IPS DF 6.9 (cell line): ENCODE measurements around the gene ARHGAP24.

Experiments used
- DNase-seq: peaks from one replicate; pipeline ENCODE4 v3.0.0-alpha.2; 2013; ENCODE audit warnings: low read depth, low spot score
- H3K27ac ChIP-seq: one replicate; pipeline ENCODE4 v1.5.1; 2013; ENCODE audit warnings: low read length, control low read depth
- H3K27me3 ChIP-seq: 2 replicates; pipeline ENCODE4 v1.6.1; 2013; ENCODE audit warnings: mild to moderate bottlenecking, low read length; ENCODE audit not compliant: control insufficient read depth, insufficient read depth
- H3K36me3 ChIP-seq: 2 replicates; pipeline ENCODE4 v1.6.1; 2013; ENCODE audit warnings: low read length; ENCODE audit not compliant: control insufficient read depth, insufficient read depth
- H3K4me1 ChIP-seq: 2 replicates; pipeline ENCODE4 v1.6.1; 2013; ENCODE audit warnings: low read length; ENCODE audit not compliant: control insufficient read depth, insufficient read depth
- H3K4me3 ChIP-seq: 2 replicates; pipeline ENCODE4 v1.5.1; 2013; ENCODE audit warnings: mild to moderate bottlenecking, low read length
- H3K9me3 ChIP-seq: 2 replicates; pipeline ENCODE4 v1.6.1; 2013; ENCODE audit warnings: low read length, inconsistent platforms; ENCODE audit not compliant: control insufficient read depth, insufficient read depth
- WGBS: extraction: QIAGEN DNeasy Blood & Tissue Kit; methylation state at CpG from one replicate; pipeline ENCODE4 v1.1.7; 2013; ENCODE audit warnings: mixed read lengths, missing lambda C conversion rate; ENCODE audit not compliant: insufficient read length, insufficient coverage; 5-methylcytosine and 5-hydroxymethylcytosine counted together

ARHGAP24 gene

GRCh38 chr4:85696661-85697060 lies 221.7 kb downstream of the ARHGAP24 start:
- no peak overlapping the region for H3K4me3 ChIP-seq
- no peaks in the 10 kb centered on the region for H3K27me3 ChIP-seq
- H3K36me3 ChIP-seq, result no peaks in the 10 kb centered on the region
- no peak for DNase-seq
- no peaks in the 10 kb centered on the region for H3K9me3 ChIP-seq
- WGBS, result no CpG with 5 or more reads among the region's 2 CpGs
- H3K4me1 ChIP-seq, result no peaks in the 10 kb centered on the region; the same call in 1 of the 2 replicates
- H3K27ac ChIP-seq, result no peak overlapping the region

GRCh38 chr4:85697854-85698253 lies 222.9 kb downstream of the ARHGAP24 start:
- H3K27ac ChIP-seq, result no peak overlapping the region

GRCh38 chr4:85700362-85700761 lies 225.4 kb downstream of the ARHGAP24 start:
- no CpG with 5 or more reads among the region's 3 CpGs for whole genome bisulfite sequencing
- no peak for DNase-seq
- no peak overlapping the region for H3K27ac ChIP-seq
- no peak overlapping the region for H3K4me3 ChIP-seq
- H3K27me3 ChIP-seq, result no peaks in the 10 kb centered on the region
- H3K4me1 ChIP-seq, result no peaks in the 10 kb centered on the region
- H3K9me3 ChIP-seq, result no peaks in the 10 kb centered on the region
- no peaks in the 10 kb centered on the region for H3K36me3 ChIP-seq

More at GRCh38 chr4:85697854-85698253, 222.9 kb downstream of the ARHGAP24 start:
- Histone ChIP-seq H3K27me3 (no peaks in the 10 kb centered on the region), H3K4me1 (no peaks in the 10 kb centered on the region; the same call in 1 of the 2 replicates), H3K9me3 (no peaks in the 10 kb centered on the region), H3K36me3 (no peaks in the 10 kb centered on the region), H3K4me3 (no peak overlapping the region)
- no peak for DNase-seq

- WGBS, result no CpG with 5 or more reads among the region's 1 CpG
- no peaks in the 10 kb centered on the region for H3K9me3 ChIP-seq
- H3K27ac ChIP-seq, result no peak overlapping the region
- no peaks in the 10 kb centered on the region for H3K36me3 ChIP-seq
- no peaks in the 10 kb centered on the region for H3K4me1 ChIP-seq
- no peak for DNase-seq
- H3K4me3 ChIP-seq, result no peak overlapping the region
- no peaks in the 10 kb centered on the region for H3K27me3 ChIP-seq
These were observed 226.9 kb downstream of the ARHGAP24 start for GRCh38 chr4:85701861-85702321.

- no peaks in the 10 kb centered on the region for H3K27me3 ChIP-seq
- no peaks in the 10 kb centered on the region for H3K4me1 ChIP-seq
- no peaks in the 10 kb centered on the region for H3K9me3 ChIP-seq
- H3K4me3 ChIP-seq, result no peak overlapping the region
- no CpG with 5 or more reads among the region's 3 CpGs for WGBS
- no peaks in the 10 kb centered on the region for H3K36me3 ChIP-seq
- DNase-seq, result no peak
- H3K27ac ChIP-seq, result no peak overlapping the region
These were observed 228.1 kb downstream of the ARHGAP24 start for GRCh38 chr4:85703096-85703495.

- Histone ChIP-seq H3K27ac (no peak overlapping the region), H3K27me3 (no peaks in the 10 kb centered on the region), H3K9me3 (no peaks in the 10 kb centered on the region), H3K36me3 (no peaks in the 10 kb centered on the region), H3K4me1 (no peaks in the 10 kb centered on the region), H3K4me3 (no peak overlapping the region)
- no peak for DNase-seq
- WGBS, result no CpG with 5 or more reads among the region's 5 CpGs
These were observed 232.7 kb downstream of the ARHGAP24 start for GRCh38 chr4:85707611-85708010.

- Histone ChIP-seq H3K36me3 (no peaks in the 10 kb centered on the region), H3K27me3 (no peaks in the 10 kb centered on the region), H3K4me1 (no peaks in the 10 kb centered on the region), H3K27ac (no peak overlapping the region), H3K9me3 (no peaks in the 10 kb centered on the region), H3K4me3 (no peak overlapping the region)
- WGBS, result no CpG with 5 or more reads among the region's 5 CpGs
- no peak for DNase-seq
These were observed 233.5 kb downstream of the ARHGAP24 start for GRCh38 chr4:85708468-85708867.

- no peaks in the 10 kb centered on the region for H3K36me3 ChIP-seq
- no peak for DNase-seq
- no peaks in the 10 kb centered on the region for H3K4me1 ChIP-seq
- H3K9me3 ChIP-seq, result no peaks in the 10 kb centered on the region
- no peak overlapping the region for H3K27ac ChIP-seq
- WGBS, result no CpG with 5 or more reads among the region's 5 CpGs
- H3K4me3 ChIP-seq, result no peak overlapping the region
- no peaks in the 10 kb centered on the region for H3K27me3 ChIP-seq
These were observed 238.1 kb downstream of the ARHGAP24 start for GRCh38 chr4:85713005-85713404.

- Histone ChIP-seq H3K9me3 (no peaks in the 10 kb centered on the region), H3K4me1 (no peaks in the 10 kb centered on the region), H3K27ac (no peak overlapping the region), H3K27me3 (no peaks in the 10 kb centered on the region), H3K4me3 (no peak overlapping the region), H3K36me3 (no peaks in the 10 kb centered on the region)
- no CpG with 5 or more reads among the region's 3 CpGs for WGBS
- DNase-seq, result no peak
These were observed 241.2 kb downstream of the ARHGAP24 start for GRCh38 chr4:85715991-85716737.

- WGBS, result no CpG with 5 or more reads among the region's 1 CpG
- H3K27me3 ChIP-seq, result no peaks in the 10 kb centered on the region
- H3K36me3 ChIP-seq, result no peaks in the 10 kb centered on the region
- no peak overlapping the region for H3K27ac ChIP-seq
- H3K4me1 ChIP-seq, result no peaks in the 10 kb centered on the region
- H3K9me3 ChIP-seq, result no peaks in the 10 kb centered on the region
- no peak overlapping the region for H3K4me3 ChIP-seq
- DNase-seq, result no peak
These were observed 242.4 kb downstream of the ARHGAP24 start for GRCh38 chr4:85717351-85717750.

- no peak for DNase-seq
- H3K36me3 ChIP-seq, result no peaks in the 10 kb centered on the region
- H3K4me1 ChIP-seq, result no peaks in the 10 kb centered on the region
- H3K27ac ChIP-seq, result no peak overlapping the region
- no peak overlapping the region for H3K4me3 ChIP-seq
- no peaks in the 10 kb centered on the region for H3K27me3 ChIP-seq
- no peaks in the 10 kb centered on the region for H3K9me3 ChIP-seq
- WGBS, result no CpG with 5 or more reads among the region's 2 CpGs
These were observed 242.9 kb downstream of the ARHGAP24 start for GRCh38 chr4:85717847-85718246.
